Liver (tissue), 9 donors: ENCODE measurements around the gene UBE2E2. TPM values are rescaled to one million over a fixed set of nuclear protein-coding genes. Genes with fewer than 3 reads are reported as not detected.

Experiments used
- DNase-seq: peaks from one replicate; pipeline ENCODE4 v3.0.0-alpha.2; 2017; ENCODE audit warnings: low spot score
- H3K27ac ChIP-seq, 2 donors: one replicate each; pipeline ENCODE4 v1.7.0; 2013; ENCODE audit warnings: inconsistent platforms in 2 of 2, low read length in 2 of 2, control low read depth in 1 of 2, low read depth in 1 of 2, mild to moderate bottlenecking in 1 of 2
- H3K27me3 ChIP-seq, 4 donors: one replicate each; pipeline versions ENCODE4 v1.6.1 to v1.7.0; 2013; ENCODE audit warnings: low read length in 3 of 4, inconsistent platforms in 1 of 4, mild to moderate bottlenecking in 1 of 4, moderate library complexity in 1 of 4; ENCODE audit not compliant: control insufficient read depth in 4 of 4, insufficient read depth in 4 of 4
- H3K36me3 ChIP-seq, 4 donors: one replicate each; pipeline versions ENCODE4 v1.6.1 to v1.7.0; 2013; ENCODE audit warnings: low read length in 3 of 4, mild to moderate bottlenecking in 3 of 4, low read depth in 1 of 4, moderate library complexity in 1 of 4; ENCODE audit not compliant: control insufficient read depth in 4 of 4, insufficient read depth in 3 of 4
- H3K4me1 ChIP-seq, 4 donors: one replicate each; pipeline versions ENCODE4 v1.6.1 to v1.7.0; 2013; ENCODE audit warnings: low read length in 3 of 4, mild to moderate bottlenecking in 3 of 4, moderate library complexity in 1 of 4; ENCODE audit not compliant: control insufficient read depth in 4 of 4, insufficient read depth in 4 of 4
- H3K4me3 ChIP-seq, 3 donors: one replicate each; pipeline versions ENCODE4 v1.6.1 to v1.7.0; 2013; ENCODE audit warnings: low read length in 3 of 3, control low read depth in 1 of 3, low read depth in 1 of 3, mild to moderate bottlenecking in 1 of 3
- H3K9ac ChIP-seq, 2 donors: one replicate each; pipeline ENCODE4 v1.7.0; 2013; ENCODE audit warnings: low read length in 2 of 2, mild to moderate bottlenecking in 2 of 2, moderate library complexity in 2 of 2, control low read depth in 1 of 2, low read depth in 1 of 2
- H3K9me3 ChIP-seq, 4 donors: one replicate each; pipeline versions ENCODE4 v1.6.1 to v1.7.0; 2013; ENCODE audit warnings: low read length in 3 of 4; ENCODE audit not compliant: control insufficient read depth in 4 of 4
- FOXA1 ChIP-seq: IDR thresholded peaks from 2 replicates; pipeline ENCODE4 v1.6.1; 2016; ENCODE audit warnings: antibody characterized with exemption
- FOXA2 ChIP-seq: IDR thresholded peaks from 2 replicates; pipeline ENCODE4 v1.6.1; 2016; ENCODE audit warnings: antibody characterized with exemption
- GABPA ChIP-seq, 2 donors: IDR thresholded peaks in 1 of 2; conservative IDR thresholded peaks in 1 of 2; 2 replicates each; pipeline ENCODE4 v1.6.1; 2016; ENCODE audit warnings: antibody characterized with exemption in 2 of 2, mild to moderate bottlenecking in 1 of 2, moderate library complexity in 1 of 2
- NR2F2 ChIP-seq: IDR thresholded peaks from 2 replicates; pipeline ENCODE4 v1.6.1; 2016; ENCODE audit warnings: antibody characterized with exemption
- RAD21 ChIP-seq, 2 donors: IDR thresholded peaks; 2 replicates each; pipeline ENCODE4 v1.6.1; 2016; ENCODE audit warnings: antibody characterized with exemption in 2 of 2, mild to moderate bottlenecking in 2 of 2
- SP1 ChIP-seq: IDR thresholded peaks from 2 replicates; pipeline ENCODE4 v1.6.1; 2018; ENCODE audit warnings: antibody characterized with exemption, mild to moderate bottlenecking
- TAF1 ChIP-seq: conservative IDR thresholded peaks from 2 replicates; pipeline ENCODE4 v1.6.1; 2016; ENCODE audit warnings: antibody characterized with exemption, mild to moderate bottlenecking
- YY1 ChIP-seq: IDR thresholded peaks from 2 replicates; pipeline ENCODE4 v1.6.1; 2016; ENCODE audit warnings: antibody characterized with exemption, mild to moderate bottlenecking
- whole genome bisulfite sequencing: extraction: QIAGEN DNeasy Blood & Tissue Kit; methylation state at CpG from one replicate; pipeline ENCODE4 v1.1.7; 2013; 5-methylcytosine and 5-hydroxymethylcytosine counted together
- polyA plus RNA-seq, 2 donors: library from polyadenylated mRNA; stranded (reverse) in 1 of 2; unstranded in 1 of 2; fragments of 200-250 nt in 1 of 2; fragments of >200 nt in 1 of 2; fragmentation: Nextera tagmentation in 1 of 2; extraction: Ambion mirVana in 1 of 2; gene quantifications; one replicate each; pipeline versions ENCODE4 v1.2.1 to v1.2.3, GENCODE V29; 2013 to 2015
- total RNA-seq, 2 donors: library from RNA; depleted of rRNA; stranded (reverse); fragments of >200 nt; gene quantifications; one replicate each; pipeline ENCODE4 v1.2.3, GENCODE V29; 2014
- TF ChIP-seq, protein P1 (sequence below): IDR thresholded peaks from 2 replicates; pipeline ENCODE4 v1.6.1; 2016; ENCODE audit warnings: antibody characterized with exemption
- TF ChIP-seq, protein P2 (sequence below): IDR thresholded peaks from 2 replicates; pipeline ENCODE4 v1.6.1; 2016; ENCODE audit warnings: antibody characterized with exemption
- TF ChIP-seq, protein P3 (sequence below): fragments of 150-350 bp; IDR thresholded peaks from 2 replicates; pipeline ENCODE4 v1.5.1; 2017; ENCODE audit warnings: improper control_type of control experiment, low read depth, low read length; ENCODE audit not compliant: missing input control
- donor health status: healthy.
- donor health status: healthy.
- donor health status: healthy.
- donor health status: healthy.
- donor health status: healthy.

Gene UBE2E2
- total and polyA plus RNA-seq, 4 donors = 9.0 to 27.8 (median 16.8) TPM

DNA sequence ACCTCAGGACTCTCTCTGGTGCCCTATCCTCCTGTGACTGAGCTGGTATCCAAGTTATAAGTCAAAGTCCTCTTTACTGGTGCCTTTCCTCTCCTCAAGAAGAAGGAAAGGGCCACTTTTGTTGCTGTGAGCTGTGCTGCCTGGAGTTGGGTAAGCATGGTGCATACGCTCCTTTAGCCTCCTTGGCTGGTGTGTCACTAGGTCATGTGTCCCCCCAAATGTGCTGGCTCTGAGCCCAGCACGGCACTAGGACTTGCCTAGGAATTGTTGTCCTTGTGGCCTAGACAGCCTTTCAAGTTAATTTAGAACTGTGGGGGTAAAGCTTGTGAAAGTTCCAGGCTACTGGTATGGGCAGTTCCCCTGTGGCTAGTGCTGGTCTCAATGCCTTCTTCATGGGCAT is 113.8 kb downstream of the UBE2E2 start:
- Histone ChIP-seq H3K36me3 (no peaks in the 10 kb centered on the region), H3K4me3 (no peak overlapping the region), H3K9me3 (no peaks in the 10 kb centered on the region), H3K27ac (no peak overlapping the region), H3K4me1 (no peaks in the 10 kb centered on the region), H3K27me3 (no peaks in the 10 kb centered on the region), H3K9ac (no peak overlapping the region)
- no peak for DNase-seq
- TF ChIP-seq YY1 (no peak), NR2F2 (no peak), FOXA2 (no peak)
- 98% methylated on average over 2 of the region's 2 CpGs for WGBS

DNA sequence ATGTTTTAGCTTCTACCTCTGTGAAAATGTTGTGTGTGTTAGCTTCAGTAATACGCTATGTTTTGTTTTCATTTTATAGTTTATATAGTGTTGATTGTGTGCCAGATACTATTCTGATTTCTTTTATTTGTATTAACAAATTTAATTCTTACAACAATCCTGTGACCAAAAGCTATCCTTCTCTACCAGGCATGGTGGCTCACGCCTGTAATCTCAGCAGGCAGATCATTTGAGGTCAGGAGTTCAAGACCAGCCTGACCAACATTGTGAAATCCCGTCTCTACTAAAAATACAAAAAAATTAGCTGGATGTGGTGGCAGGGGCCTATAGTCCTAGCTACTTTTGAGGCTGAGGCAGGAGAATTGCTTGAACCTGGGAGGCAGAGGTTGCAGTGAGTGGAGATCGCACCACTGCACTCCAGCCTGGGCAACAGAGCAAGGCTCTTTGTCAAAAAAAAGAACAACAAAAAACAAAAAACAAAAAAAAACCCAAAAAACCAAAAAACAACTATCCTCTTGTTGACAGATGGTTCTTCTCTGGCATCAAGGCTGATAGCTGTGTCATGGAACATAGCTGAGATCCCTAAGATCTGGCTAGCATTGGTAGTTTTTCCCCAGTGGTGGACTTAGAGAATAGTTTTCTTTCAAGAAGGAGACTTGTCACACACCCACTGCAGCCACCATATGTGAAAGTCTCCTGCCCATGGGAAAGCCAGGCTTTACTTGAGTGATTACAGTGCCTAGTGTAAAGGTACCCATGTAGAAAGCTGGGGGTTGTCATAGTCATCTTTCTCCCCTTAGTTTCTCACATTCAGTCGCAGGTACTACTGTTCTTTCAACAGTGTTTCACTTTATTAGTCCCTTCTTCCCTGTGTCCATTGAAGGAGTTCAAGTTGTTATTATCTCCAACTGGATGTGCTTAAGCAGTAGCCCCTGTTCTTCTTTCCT is 116.5 kb downstream of the UBE2E2 start:
- no peak for DNase-seq

More for the DNA sequence above, 116.5 kb downstream of the UBE2E2 start:
- Histone ChIP-seq H3K4me1 (no peaks in the 10 kb centered on the region), H3K4me3 (no peak overlapping the region), H3K27me3 (no peaks in the 10 kb centered on the region), H3K9ac (no peak overlapping the region), H3K36me3 (no peaks in the 10 kb centered on the region), H3K9me3 (no peaks in the 10 kb centered on the region), H3K27ac (no peak overlapping the region)
- WGBS = 91% methylated on average over 5 of the region's 5 CpGs
- TF ChIP-seq, protein P1, sequence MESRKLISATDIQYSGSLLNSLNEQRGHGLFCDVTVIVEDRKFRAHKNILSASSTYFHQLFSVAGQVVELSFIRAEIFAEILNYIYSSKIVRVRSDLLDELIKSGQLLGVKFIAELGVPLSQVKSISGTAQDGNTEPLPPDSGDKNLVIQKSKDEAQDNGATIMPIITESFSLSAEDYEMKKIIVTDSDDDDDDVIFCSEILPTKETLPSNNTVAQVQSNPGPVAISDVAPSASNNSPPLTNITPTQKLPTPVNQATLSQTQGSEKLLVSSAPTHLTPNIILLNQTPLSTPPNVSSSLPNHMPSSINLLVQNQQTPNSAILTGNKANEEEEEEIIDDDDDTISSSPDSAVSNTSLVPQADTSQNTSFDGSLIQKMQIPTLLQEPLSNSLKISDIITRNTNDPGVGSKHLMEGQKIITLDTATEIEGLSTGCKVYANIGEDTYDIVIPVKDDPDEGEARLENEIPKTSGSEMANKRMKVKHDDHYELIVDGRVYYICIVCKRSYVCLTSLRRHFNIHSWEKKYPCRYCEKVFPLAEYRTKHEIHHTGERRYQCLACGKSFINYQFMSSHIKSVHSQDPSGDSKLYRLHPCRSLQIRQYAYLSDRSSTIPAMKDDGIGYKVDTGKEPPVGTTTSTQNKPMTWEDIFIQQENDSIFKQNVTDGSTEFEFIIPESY = no peak
- TF ChIP-seq, protein P2, sequence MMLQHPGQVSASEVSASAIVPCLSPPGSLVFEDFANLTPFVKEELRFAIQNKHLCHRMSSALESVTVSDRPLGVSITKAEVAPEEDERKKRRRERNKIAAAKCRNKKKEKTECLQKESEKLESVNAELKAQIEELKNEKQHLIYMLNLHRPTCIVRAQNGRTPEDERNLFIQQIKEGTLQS = no peak
- TF ChIP-seq GABPA (IDR thresholded peaks at IDR 0.05 in 1 of 2, conservative IDR thresholded peaks at IDR 0.05 in 1 of 2) (no peak), TAF1 (no peak), RAD21 (IDR thresholded peaks at IDR 0.05) (no peak), FOXA1 (no peak), SP1 (no peak)
- TF ChIP-seq, protein P3, sequence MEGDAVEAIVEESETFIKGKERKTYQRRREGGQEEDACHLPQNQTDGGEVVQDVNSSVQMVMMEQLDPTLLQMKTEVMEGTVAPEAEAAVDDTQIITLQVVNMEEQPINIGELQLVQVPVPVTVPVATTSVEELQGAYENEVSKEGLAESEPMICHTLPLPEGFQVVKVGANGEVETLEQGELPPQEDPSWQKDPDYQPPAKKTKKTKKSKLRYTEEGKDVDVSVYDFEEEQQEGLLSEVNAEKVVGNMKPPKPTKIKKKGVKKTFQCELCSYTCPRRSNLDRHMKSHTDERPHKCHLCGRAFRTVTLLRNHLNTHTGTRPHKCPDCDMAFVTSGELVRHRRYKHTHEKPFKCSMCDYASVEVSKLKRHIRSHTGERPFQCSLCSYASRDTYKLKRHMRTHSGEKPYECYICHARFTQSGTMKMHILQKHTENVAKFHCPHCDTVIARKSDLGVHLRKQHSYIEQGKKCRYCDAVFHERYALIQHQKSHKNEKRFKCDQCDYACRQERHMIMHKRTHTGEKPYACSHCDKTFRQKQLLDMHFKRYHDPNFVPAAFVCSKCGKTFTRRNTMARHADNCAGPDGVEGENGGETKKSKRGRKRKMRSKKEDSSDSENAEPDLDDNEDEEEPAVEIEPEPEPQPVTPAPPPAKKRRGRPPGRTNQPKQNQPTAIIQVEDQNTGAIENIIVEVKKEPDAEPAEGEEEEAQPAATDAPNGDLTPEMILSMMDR = no peak
